GM20431 (cell line): ENCODE data around the gene SAE1.

ENCODE experiments used
- in situ Hi-C: fragments of 300-500 bp; cut with MseI, MboI; formaldehyde crosslinking; loops from one replicate; pipeline ENCODE4 v1.15.0; 2020; ENCODE audit warnings: low sequenced_read_pairs; ENCODE audit not compliant: unreplicated experiment

SAE1 gene

GRCh38 chr19:47105874-47106273 is 24.8 kb upstream of the SAE1 start:
- in situ Hi-C loops = no loop called here

GRCh38 chr19:47106821-47107201 is 23.8 kb upstream of the SAE1 start:
- in situ Hi-C loops = no loop called here

- in situ Hi-C loops = no loop called here
Measured at GRCh38 chr19:47107202-47107952, 23.3 kb upstream of the SAE1 start.

- in situ Hi-C loops = no loop called here
Measured at GRCh38 chr19:47107953-47108746, 22.5 kb upstream of the SAE1 start.

- in situ Hi-C loops = no loop called here
Measured at GRCh38 chr19:47109177-47109540, 21.5 kb upstream of the SAE1 start.

- in situ Hi-C loops = no loop called here
Measured at GRCh38 chr19:47109541-47110375, 20.9 kb upstream of the SAE1 start.

- in situ Hi-C loops = no loop called here
Measured at GRCh38 chr19:47110521-47111005, 20.1 kb upstream of the SAE1 start.

- in situ Hi-C loops = no loop called here
Measured at GRCh38 chr19:47111006-47111621, 19.5 kb upstream of the SAE1 start.

- in situ Hi-C loops = no loop called here
Measured at GRCh38 chr19:47111682-47112165, 18.9 kb upstream of the SAE1 start.

- in situ Hi-C loops = no loop called here
Measured at GRCh38 chr19:47112166-47112996, 18.3 kb upstream of the SAE1 start.

- in situ Hi-C loops = no loop called here
Measured at GRCh38 chr19:47112997-47113849, 17.4 kb upstream of the SAE1 start, which contains the start of gene ZC3H4. ZC3H4 (minus strand) TSS chr19:47113776; CDS start chr19:47112584, 1,192 bp downstream.

- in situ Hi-C loops = no loop called here
Measured at GRCh38 chr19:47113850-47114651, 16.6 kb upstream of the SAE1 start.

GRCh38 chr19:47120470-47121067 is 10.1 kb upstream of the SAE1 start:
- in situ Hi-C loops = loop anchor here (10.0 kb wide), 1 partner anchor 106 kb away; the partner anchor contains the start of gene NPAS1

- in situ Hi-C loops = loop anchor here (10.0 kb wide), 1 partner anchor 108 kb away; the partner anchor contains the start of gene NPAS1
Measured at GRCh38 chr19:47122359-47123335, 8.0 kb upstream of the SAE1 start.

GRCh38 chr19:47123406-47123805 is 7.2 kb upstream of the SAE1 start:
- in situ Hi-C loops = loop anchor here (10.0 kb wide), 1 partner anchor 109 kb away; the partner anchor contains the start of gene NPAS1
